H1 (cell line): ENCODE measurements around the gene ERFE.

Experiments
- EP300 ChIP-seq, 2 experiments: IDR thresholded peaks; 1 replicate in 1 of 2; 2 replicates in 1 of 2; pipeline ENCODE4 v1.6.1; 2011 to 2012; ENCODE audit warnings: low read depth in 2 of 2, low read length in 2 of 2, mild to moderate bottlenecking in 2 of 2, borderline replicate concordance in 1 of 2, inconsistent platforms in 1 of 2, moderate library complexity in 1 of 2
- EZH2 ChIP-seq: fragments of 200-600 bp; sonication (generic); IDR thresholded peaks from 2 replicates; pipeline ENCODE4 v1.7.1; 2012; ENCODE audit warnings: low read depth, mild to moderate bottlenecking, moderate library complexity, low read length, inconsistent platforms; ENCODE audit not compliant: severe bottlenecking
- GTF2F1 ChIP-seq: IDR thresholded peaks from 2 replicates; pipeline ENCODE4 v1.6.1; 2012; ENCODE audit warnings: low read depth, low read length, improper control_type of control experiment, borderline replicate concordance
- JUND ChIP-seq: IDR thresholded peaks from 2 replicates; pipeline ENCODE4 v1.6.1; 2011; ENCODE audit warnings: mild to moderate bottlenecking, improper control_type of control experiment, low read length
- PHF8 ChIP-seq: fragments of 200-600 bp; sonication (generic); conservative IDR thresholded peaks from 2 replicates; pipeline ENCODE4 v1.7.1; 2012; ENCODE audit warnings: low read depth, mild to moderate bottlenecking, inconsistent platforms, low read length, moderate library complexity
- POLR2A ChIP-seq, 2 experiments: IDR thresholded peaks; 1 replicate in 1 of 2; 2 replicates in 1 of 2; pipeline ENCODE4 v1.6.1; 2011; ENCODE audit warnings: low read depth in 2 of 2, low read length in 2 of 2, mild to moderate bottlenecking in 2 of 2; ENCODE audit errors: control extremely low read depth in 1 of 2
- POLR2AphosphoS5 ChIP-seq: IDR thresholded peaks from 2 replicates; pipeline ENCODE4 v1.6.1; 2011; ENCODE audit warnings: low read depth, low read length
- RNF2 ChIP-seq: fragments of 200-900, 300-1000 bp; sonication (generic); IDR thresholded peaks from 2 replicates; pipeline ENCODE4 v1.7.1; 2016; ENCODE audit warnings: borderline replicate concordance, low read depth, mild to moderate bottlenecking, antibody characterized with exemption, low read length; ENCODE audit not compliant: poor library complexity, severe bottlenecking; ENCODE audit errors: missing control alignments
- TF ChIP-seq, protein P1 (sequence below), 3 experiments: IDR thresholded peaks; 1 replicate in 2 of 3; 2 replicates in 1 of 3; pipeline versions ENCODE4 v1.5.1 to v1.6.1; 2011; ENCODE audit warnings: low read length in 3 of 3, mild to moderate bottlenecking in 3 of 3, inconsistent platforms in 2 of 3, low read depth in 1 of 3, moderate library complexity in 1 of 3; ENCODE audit not compliant: insufficient read depth in 1 of 3; ENCODE audit errors: control extremely low read depth in 1 of 3

DNA sequence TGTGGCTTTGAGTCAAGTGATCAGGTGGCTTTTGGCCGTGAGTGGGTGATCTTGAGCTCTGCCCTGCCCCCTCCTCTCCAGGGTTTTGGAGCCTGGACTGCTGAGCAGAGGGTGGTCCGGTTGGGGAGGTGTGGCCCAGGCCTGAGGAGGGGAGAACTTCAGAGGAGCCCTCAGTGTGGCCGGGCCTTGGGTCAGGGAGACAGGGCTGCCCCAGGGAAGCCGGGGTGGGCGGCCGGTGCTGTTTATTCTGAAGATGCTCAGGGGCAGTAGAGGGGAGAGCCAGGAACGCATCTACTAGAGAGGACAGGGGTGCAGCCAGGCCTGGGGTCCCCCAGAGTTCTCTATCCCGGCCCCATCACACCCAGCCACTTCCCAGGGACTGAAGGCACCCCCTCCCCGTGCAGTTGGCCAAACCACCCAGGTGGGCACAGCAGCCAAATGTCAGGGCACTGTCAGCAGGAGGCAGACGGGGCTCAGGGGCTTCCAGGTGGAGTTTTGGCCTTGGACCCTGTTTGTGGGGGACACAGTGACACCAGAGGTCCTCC is 963 bp downstream of the ERFE start:
- TF ChIP-seq, protein P1, sequence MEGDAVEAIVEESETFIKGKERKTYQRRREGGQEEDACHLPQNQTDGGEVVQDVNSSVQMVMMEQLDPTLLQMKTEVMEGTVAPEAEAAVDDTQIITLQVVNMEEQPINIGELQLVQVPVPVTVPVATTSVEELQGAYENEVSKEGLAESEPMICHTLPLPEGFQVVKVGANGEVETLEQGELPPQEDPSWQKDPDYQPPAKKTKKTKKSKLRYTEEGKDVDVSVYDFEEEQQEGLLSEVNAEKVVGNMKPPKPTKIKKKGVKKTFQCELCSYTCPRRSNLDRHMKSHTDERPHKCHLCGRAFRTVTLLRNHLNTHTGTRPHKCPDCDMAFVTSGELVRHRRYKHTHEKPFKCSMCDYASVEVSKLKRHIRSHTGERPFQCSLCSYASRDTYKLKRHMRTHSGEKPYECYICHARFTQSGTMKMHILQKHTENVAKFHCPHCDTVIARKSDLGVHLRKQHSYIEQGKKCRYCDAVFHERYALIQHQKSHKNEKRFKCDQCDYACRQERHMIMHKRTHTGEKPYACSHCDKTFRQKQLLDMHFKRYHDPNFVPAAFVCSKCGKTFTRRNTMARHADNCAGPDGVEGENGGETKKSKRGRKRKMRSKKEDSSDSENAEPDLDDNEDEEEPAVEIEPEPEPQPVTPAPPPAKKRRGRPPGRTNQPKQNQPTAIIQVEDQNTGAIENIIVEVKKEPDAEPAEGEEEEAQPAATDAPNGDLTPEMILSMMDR (IDR thresholded peaks at IDR 0.05; ENCODE audit: control extremely low read depth in 1 of 3, insufficient read depth in 1 of 3, low read depth in 1 of 3, low read length in 3 of 3), result no peak
- no peak for TF ChIP-seq RNF2
- no peak for TF ChIP-seq EZH2
- TF ChIP-seq JUND, result no peak
- TF ChIP-seq POLR2AphosphoS5, result no peak
- TF ChIP-seq EP300 (IDR thresholded peaks at IDR 0.05; ENCODE audit: borderline replicate concordance in 1 of 2, low read depth in 2 of 2, low read length in 2 of 2), result no peak
- TF ChIP-seq PHF8, result no peak
- TF ChIP-seq POLR2A (IDR thresholded peaks at IDR 0.05; ENCODE audit: control extremely low read depth in 1 of 2, low read depth in 2 of 2, low read length in 2 of 2), result no peak
- no peak for TF ChIP-seq GTF2F1
